Measurements from ENCODE around the gene FAM81A. TPM values are rescaled to one million over a fixed set of nuclear protein-coding genes. Genes with fewer than 3 reads are reported as not detected.

The FAM81A gene
- total and polyA plus RNA-seq, 9 of the 15 experiments (the other 6 are each of a cell fraction or from before 2014, with no cell fraction given) = not detected

- no peak for TF ChIP-seq TRIM24 (IDR thresholded peaks at IDR 0.05)
- TF ChIP-seq C11orf30 (IDR thresholded peaks at IDR 0.05; ENCODE audit: low read depth) = peak; percentile 25; the same call in 1 of the 2 replicates
- no peak for TF ChIP-seq PRDM10 (IDR thresholded peaks at IDR 0.05; ENCODE audit: partially characterized antibody)
- 0 out of 2 replicates have a peak, but pooled peaks have one; percentile 26 for TF ChIP-seq SMARCE1 (IDR thresholded peaks at IDR 0.05)
Observed at GRCh38 chr15:59539799-59540198, 101.8 kb downstream of the FAM81A start (continued).

- Histone ChIP-seq H3K9ac (ENCODE audit: insufficient read depth in 1 of 2, low read depth in 2 of 2, low read length in 2 of 2) (no peak overlapping the region), H3K9me3 (replicated peaks; ENCODE audit: control insufficient read depth, insufficient read depth, low read depth, low read length) (no peaks in the 10 kb centered on the region), H3K9me1 (ENCODE audit: control insufficient read depth, insufficient read depth, low read length) (no peaks in the 10 kb centered on the region), H3K4me1 (replicated peaks in 1 of 2; ENCODE audit: control insufficient read depth in 2 of 2, insufficient read depth in 2 of 2, low read length in 2 of 2) (peaks cover 11 to 14% of the 10 kb centered on the region in 2 experiments; a peak in 4 of 5 replicates), H3K4me2 (ENCODE audit: insufficient read depth, low read length) (no peak overlapping the region), H3K27ac (ENCODE audit: extremely low read depth, low read depth, low read length) (0 out of 3 replicates have a peak overlapping the region, but pooled peaks have one; percentile 2), H3K4me3 (no peak overlapping the region), H3K79me2 (ENCODE audit: control insufficient read depth, insufficient read depth, low read length) (no peaks in the 10 kb centered on the region), H2AFZ (ENCODE audit: low read depth, low read length) (peak overlapping the region; percentile 49), H3K27me3 (ENCODE audit: control insufficient read depth in 2 of 2, insufficient read depth in 2 of 2, low read length in 2 of 2) (peaks cover 0 to 4% of the 10 kb centered on the region in 2 experiments; a peak in 1 of 5 replicates), H3K36me3 (ENCODE audit: control insufficient read depth, insufficient read depth, low read length) (no peaks in the 10 kb centered on the region), H4K20me1 (replicated peaks; ENCODE audit: control insufficient read depth, insufficient read depth, low read length) (no peaks in the 10 kb centered on the region)
- in situ Hi-C loops (cut with MboI) (no loop called here), intact Hi-C loops (cut with micrococcal nuclease) (no loop called here)
- FAIRE-seq (no peak), ATAC-seq (no peak), DNase-seq (ENCODE audit: extremely low read depth in 1 of 4, low spot score in 3 of 4) (no peak)
- WGBS (ENCODE audit: insufficient coverage, low coverage, missing lambda C conversion rate) = 16% methylated on average over 3 of the region's 3 CpGs
- CTCF ChIA-PET (ENCODE audit: low intra/inter-chr PET ratio) = interaction anchor here (0.7 kb wide), 1 partner anchor 378 kb away, joined by 3 read pairs; no protein-coding TSS in a partner anchor
- no TSS peak for BruUV-seq (replicated peaks)
- POLR2A ChIA-PET = no interaction called here
- TF ChIP-seq ZNF347 (CRISPR knock-in tag; IDR thresholded peaks at IDR 0.05; ENCODE audit: low read depth) (no peak), FOXK2 (conservative IDR thresholded peaks at IDR 0.05 in 1 of 2, IDR thresholded peaks at IDR 0.05 in 1 of 2; ENCODE audit: low read depth in 2 of 2) (no peak), ATF3 (IDR thresholded peaks at IDR 0.05) (no peak), ATF3 (CRISPR knock-in tag; conservative IDR thresholded peaks at IDR 0.05) (no peak), CBX8 (IDR thresholded peaks at IDR 0.05; ENCODE audit: borderline replicate concordance, extremely low read depth, low read depth, low read length, poor library complexity, severe bottlenecking) (no peak), NFRKB (IDR thresholded peaks at IDR 0.05; ENCODE audit: low read depth) (no peak), SNRNP70 (optimal IDR thresholded peaks at IDR 0.05; ENCODE audit: low read depth, low read length) (no peak), TARDBP (IDR thresholded peaks at IDR 0.05) (no peak), ZFP91 (CRISPR knock-in tag; IDR thresholded peaks at IDR 0.05) (no peak), SREBF1 (IDR thresholded peaks at IDR 0.05; ENCODE audit: borderline replicate concordance, low read depth, low read length) (no peak), ZNF408 (CRISPR knock-in tag; IDR thresholded peaks at IDR 0.05; ENCODE audit: low read depth) (no peak), SMARCB1 (IDR thresholded peaks at IDR 0.05; ENCODE audit: insufficient read length, low read depth) (no peak)
Observed at GRCh38 chr15:59540654-59541053, 102.7 kb downstream of the FAM81A start.

Measured in K562 (cell line).